HCT116 (cell line): ENCODE data around the gene HEG1. TPM values are rescaled to one million over a fixed set of nuclear protein-coding genes. Genes with fewer than 3 reads are reported as not detected.

Experiments
- ATAC-seq: fragments of 200-7000 bp; cut with Tn5 transposase; 2 replicates; pipeline ENCODE4 v1.9.1; 2020; ENCODE audit warnings: mild to moderate bottlenecking, moderate library complexity
- BruUV-seq: library from RNA; stranded (reverse); fragments of 400-500 nt; replicated peaks from 2 replicates; lab custom pipeline; 2021; lab: Mats Ljungman, UMichigan
- CTCF ChIA-PET: fragments of 300-600 bp; sonication (Branson Sonifier 250); formaldehyde crosslinking; loops from one replicate; lab custom pipeline; 2021; ENCODE audit warnings: antibody characterized with exemption; lab: Charles Lee
- POLR2A ChIA-PET: fragments of 300-600, 350-600 bp; sonication (Branson Sonifier 250); formaldehyde crosslinking; loops from one replicate; lab custom pipeline; 2021; ENCODE audit warnings: antibody characterized with exemption; lab: Charles Lee
- RAD21 ChIA-PET, 2 experiments: fragments of 300-600 bp; sonication (Branson Sonifier 250); formaldehyde crosslinking; loops; one replicate each; lab custom pipeline; 2023; ENCODE audit warnings: low total read pairs in 2 of 2; ENCODE audit not compliant: uncharacterized antibody in 2 of 2, unreplicated experiment in 2 of 2, low non-redundant PET in 1 of 2; lab: Charles Lee
- DNase-seq: peaks from one replicate; pipeline ENCODE4 v3.0.0-alpha.2; 2010; ENCODE audit warnings: low read depth, low spot score
- H2AFZ ChIP-seq: fragments of 200-600 bp; shearing (Covaris generic), sonication (generic); 2 replicates; pipeline ENCODE4 v1.6.1; 2017; ENCODE audit warnings: low read depth, mixed run types, mixed read lengths, antibody characterized with exemption, low read length; ENCODE audit not compliant: poor library complexity, severe bottlenecking
- H3K27ac ChIP-seq: 2 replicates; pipeline ENCODE4 v1.5.1; 2012; ENCODE audit warnings: low read depth, low read length
- H3K27me3 ChIP-seq: fragments of 200-600 bp; sonication (generic); 2 replicates; pipeline ENCODE4 v1.6.1; 2016; ENCODE audit warnings: mixed run types, low read length, mixed read lengths; ENCODE audit not compliant: insufficient read depth
- H3K36me3 ChIP-seq, 2 experiments: fragments of 200-500 bp in 1 of 2; fragments of 200-600 bp in 1 of 2; sonication (Bioruptor generic) in 1 of 2; sonication (generic) in 1 of 2; 2 replicates each; pipeline versions ENCODE4 v1.5.1 to v1.6.1; 2014 to 2016; ENCODE audit warnings: low read length in 2 of 2, inconsistent platforms in 1 of 2, mixed read lengths in 1 of 2, mixed run types in 1 of 2; ENCODE audit not compliant: insufficient read depth in 2 of 2, control insufficient read depth in 1 of 2
- H3K4me1 ChIP-seq, 2 experiments: fragments of 200-600 bp in 1 of 2; sonication (generic) in 1 of 2; 2 replicates each; pipeline versions ENCODE4 v1.5.1 to v1.6.1; 2012 to 2017; ENCODE audit warnings: low read length in 2 of 2, inconsistent platforms in 1 of 2, mild to moderate bottlenecking in 1 of 2, mixed read lengths in 1 of 2, mixed run types in 1 of 2, moderate library complexity in 1 of 2; ENCODE audit not compliant: insufficient read depth in 2 of 2, control insufficient read depth in 1 of 2
- H3K4me2 ChIP-seq: fragments of 200-600 bp; sonication (generic); 2 replicates; pipeline ENCODE4 v1.6.1; 2017; ENCODE audit warnings: mixed run types, low read length, mixed read lengths
- H3K4me3 ChIP-seq, 2 experiments: fragments of 200-600 bp in 1 of 2; sonication (generic) in 1 of 2; replicated peaks in 1 of 2; 2 replicates each; pipeline ENCODE4 v1.5.1; 2011 to 2016; ENCODE audit warnings: low read length in 2 of 2, control low read depth in 1 of 2, low read depth in 1 of 2, mild to moderate bottlenecking in 1 of 2, mixed read lengths in 1 of 2, mixed run types in 1 of 2
- H3K79me2 ChIP-seq: fragments of 200-600 bp; sonication (generic); 2 replicates; pipeline ENCODE4 v1.6.1; 2017; ENCODE audit warnings: mild to moderate bottlenecking, mixed run types, low read length, moderate library complexity, mixed read lengths; ENCODE audit not compliant: insufficient read depth
- H3K9ac ChIP-seq: fragments of 200-600 bp; sonication (generic); 2 replicates; pipeline ENCODE4 v1.6.1; 2016; ENCODE audit warnings: low read length, mixed read lengths
- H3K9me2 ChIP-seq: fragments of 200-600 bp; sonication (generic), shearing (Covaris generic); 2 replicates; pipeline ENCODE4 v1.6.1; 2017; ENCODE audit warnings: mixed run types, mild to moderate bottlenecking, moderate library complexity; ENCODE audit not compliant: insufficient read depth
- H3K9me3 ChIP-seq, 2 experiments: fragments of 200-500 bp in 1 of 2; fragments of 200-600 bp in 1 of 2; sonication (Bioruptor generic) in 1 of 2; sonication (generic) in 1 of 2; 2 replicates each; pipeline ENCODE4 v1.6.1; 2014 to 2017; ENCODE audit warnings: low read length in 2 of 2, mixed read lengths in 2 of 2, inconsistent platforms in 1 of 2, low read depth in 1 of 2, mild to moderate bottlenecking in 1 of 2, mixed run types in 1 of 2, moderate library complexity in 1 of 2; ENCODE audit not compliant: control insufficient read depth in 1 of 2, insufficient read depth in 1 of 2
- H4K20me1 ChIP-seq: fragments of 200-600 bp; sonication (generic), shearing (Covaris generic); 2 replicates; pipeline ENCODE4 v1.6.1; 2017; ENCODE audit warnings: mixed run types, mild to moderate bottlenecking, moderate library complexity; ENCODE audit not compliant: insufficient read depth
- ATF3 ChIP-seq: IDR thresholded peaks from 2 replicates; pipeline ENCODE4 v1.6.1; 2012
- CTCF ChIP-seq, 3 experiments: fragments of 200-600 bp in 1 of 3; sonication (generic) in 1 of 3; IDR thresholded peaks in 2 of 3; conservative IDR thresholded peaks in 1 of 3; 2 replicates each; pipeline ENCODE4 v1.5.1; 2012 to 2017; ENCODE audit warnings: low read depth in 2 of 3, low read length in 2 of 3, antibody characterized with exemption in 1 of 3, borderline replicate concordance in 1 of 3, control low read depth in 1 of 3, mild to moderate bottlenecking in 1 of 3, mixed read lengths in 1 of 3, mixed run types in 1 of 3, moderate library complexity in 1 of 3; ENCODE audit not compliant: insufficient read depth in 1 of 3
- EZH2 ChIP-seq: fragments of 200-600 bp; sonication (generic); IDR thresholded peaks from 2 replicates; pipeline ENCODE4 v1.6.1; 2017; ENCODE audit warnings: antibody characterized with exemption, mixed run types
- JUND ChIP-seq: IDR thresholded peaks from 2 replicates; pipeline ENCODE4 v1.6.1; 2012
- SIN3A ChIP-seq: IDR thresholded peaks from 2 replicates; pipeline ENCODE4 v1.6.1; 2012; ENCODE audit warnings: low read depth
- ZNF274 ChIP-seq: fragments of 200-500 bp; sonication (Bioruptor generic); IDR thresholded peaks from 2 replicates; pipeline ENCODE4 v1.6.1; 2014; ENCODE audit warnings: mild to moderate bottlenecking, low read depth, low read length, inconsistent platforms
- intact Hi-C: fragments of 100-400 bp; cut with micrococcal nuclease; formaldehyde crosslinking; loops from 2 replicates; pipeline ENCODE4 v1.10.0; 2022
- total RNA-seq: library from RNA; stranded (reverse); gene quantifications from one replicate; pipeline ENCODE4 v1.2.1, GENCODE V29; 2021; ENCODE audit not compliant: unreplicated experiment

The HEG1 gene
- total RNA-seq, 1 experiment from 2014 or later, result 2.6 TPM

- no peak overlapping the region for H3K4me2 ChIP-seq
- H3K9me3 ChIP-seq, result no peaks in the 10 kb centered on the region
- no peak overlapping the region for H2AFZ ChIP-seq
- no peak overlapping the region for H3K4me3 ChIP-seq
- BruUV-seq, result no TSS peak
- H3K9ac ChIP-seq, result no peak overlapping the region
- no peaks in the 10 kb centered on the region for H4K20me1 ChIP-seq
- H3K36me3 ChIP-seq, result no peaks in the 10 kb centered on the region
- ChIA-PET POLR2A (no interaction called here), RAD21 (no interaction called here), CTCF (no interaction called here)
- H3K79me2 ChIP-seq, result no peaks in the 10 kb centered on the region
- H3K27me3 ChIP-seq, result no peaks in the 10 kb centered on the region; the same call in 1 of the 2 replicates
- H3K4me1 ChIP-seq, result peaks cover 3 to 12% of the 10 kb centered on the region in 2 experiments; a peak in 2 of 4 replicates
- H3K9me2 ChIP-seq, result no peaks in the 10 kb centered on the region
- H3K27ac ChIP-seq, result no peak overlapping the region
- ATAC-seq (no peak), DNase-seq (no peak)
- TF ChIP-seq SIN3A, result no peak
- no peak for TF ChIP-seq EZH2
- TF ChIP-seq JUND, result no peak
- no peak for TF ChIP-seq CTCF (IDR thresholded peaks at IDR 0.05 in 2 of 3, conservative IDR thresholded peaks at IDR 0.05 in 1 of 3; ENCODE audit: borderline replicate concordance in 1 of 3, insufficient read depth in 1 of 3, low read depth in 2 of 3, low read length in 2 of 3)
- no peak for TF ChIP-seq ZNF274
- no peak for TF ChIP-seq ATF3
- intact Hi-C loops, result no loop called here
Measured at GRCh38 chr3:125067225-125067624, 11.4 kb upstream of the HEG1 start.
